Urothelium cell line (cell line): Measurements from ENCODE around the gene ZNF738.
"Not testable (repeated sequence)": the region's sequence is repeated elsewhere in the genome, so short reads cannot be mapped to it uniquely, and the experiment has no call there.

ENCODE experiments used
- DNase-seq: peaks from one replicate; pipeline ENCODE4 v3.0.0; 2011; ENCODE audit warnings: low spot score, mixed read lengths
- FAIRE-seq: peaks from 2 replicates; lab custom pipeline; 2011; peaks lifted over from hg19 to GRCh38; lab: Jason Lieb, UNC

The ZNF738 gene

DNA sequence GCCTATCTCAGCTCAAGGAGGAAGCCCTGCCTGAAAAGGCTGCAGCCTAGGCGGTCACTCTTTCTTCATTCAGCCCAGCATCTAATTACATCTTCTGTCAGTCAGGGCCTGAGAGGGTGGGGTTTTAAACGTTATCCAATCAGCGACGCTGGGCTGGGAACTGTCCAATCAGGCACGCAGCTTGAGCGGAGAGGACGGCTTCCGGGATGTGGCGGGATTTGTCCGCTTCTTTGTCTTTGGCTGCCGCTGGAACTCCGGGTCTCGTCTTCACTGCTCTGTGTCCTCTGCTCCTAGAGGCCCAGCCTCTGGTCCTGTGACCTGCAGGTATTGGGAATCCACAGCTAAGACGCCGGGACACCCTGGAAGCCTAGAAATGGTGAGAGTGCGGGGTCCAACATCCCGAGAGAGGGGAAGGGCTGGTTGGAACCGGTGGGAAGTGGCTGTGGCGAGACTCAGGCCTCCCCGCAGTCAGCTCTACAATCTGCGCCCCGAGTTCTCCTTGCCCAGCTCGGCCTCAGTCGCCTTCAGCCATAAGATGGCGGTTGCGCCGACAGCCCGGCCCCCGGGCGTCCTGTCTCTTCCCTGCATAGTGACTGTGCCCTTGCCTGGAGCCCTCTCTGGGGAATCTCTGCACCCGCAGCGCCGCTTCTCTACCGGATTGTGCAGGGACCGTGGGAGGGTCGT, at the start of gene ZNF738:
Gene ZNF738, plus strand, starts transcription at position 233 of the 684 bp plus-strand sequence. Its CDS starts 141 bp downstream, at position 374.
- DNase-seq (peak; percentile 26), FAIRE-seq (no peak)

DNA sequence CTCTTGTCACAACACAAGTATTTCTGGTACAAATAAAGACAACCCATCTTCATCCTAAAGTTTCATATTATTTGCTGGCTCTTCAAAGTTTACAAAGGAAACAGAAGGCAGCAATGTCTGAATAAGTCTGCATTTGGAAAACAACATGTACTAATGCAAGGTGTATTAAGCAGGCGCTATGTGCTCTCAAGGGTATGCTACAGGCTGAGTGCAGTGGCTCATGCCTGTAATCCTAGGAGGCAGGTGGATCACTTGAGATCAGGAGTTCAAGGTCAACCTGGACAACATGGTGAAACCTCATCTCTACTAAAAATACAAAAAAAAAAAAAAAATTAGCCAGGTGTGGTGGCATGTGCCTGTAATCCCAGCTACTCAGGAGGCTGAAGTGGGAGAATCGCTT, 46.0 kb upstream of the ZNF738 start:
- FAIRE-seq: not testable (repeated sequence)

DNA sequence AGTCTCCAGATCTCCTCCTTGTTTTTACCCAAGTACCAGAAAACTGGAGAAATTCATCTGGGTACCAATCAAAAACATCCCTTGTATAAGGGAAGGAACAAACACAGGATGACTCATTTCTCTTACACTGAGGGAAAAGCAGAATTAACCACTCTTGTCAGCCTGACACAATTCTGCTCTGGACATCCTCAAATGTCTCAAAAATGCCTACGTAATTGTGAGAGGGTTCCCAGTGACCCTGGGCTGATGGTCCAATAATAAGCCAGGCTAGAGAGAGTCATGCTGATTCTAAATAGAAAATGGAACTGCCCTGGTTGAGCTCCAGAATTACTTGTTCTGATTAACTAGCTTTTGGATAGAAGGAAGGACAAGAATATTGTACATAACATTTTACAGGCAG, 44.1 kb upstream of the ZNF738 start:
- FAIRE-seq (no peak), DNase-seq (no peak)

More for the DNA sequence above, 46.0 kb upstream of the ZNF738 start:
- not testable (repeated sequence) for DNase-seq

DNA sequence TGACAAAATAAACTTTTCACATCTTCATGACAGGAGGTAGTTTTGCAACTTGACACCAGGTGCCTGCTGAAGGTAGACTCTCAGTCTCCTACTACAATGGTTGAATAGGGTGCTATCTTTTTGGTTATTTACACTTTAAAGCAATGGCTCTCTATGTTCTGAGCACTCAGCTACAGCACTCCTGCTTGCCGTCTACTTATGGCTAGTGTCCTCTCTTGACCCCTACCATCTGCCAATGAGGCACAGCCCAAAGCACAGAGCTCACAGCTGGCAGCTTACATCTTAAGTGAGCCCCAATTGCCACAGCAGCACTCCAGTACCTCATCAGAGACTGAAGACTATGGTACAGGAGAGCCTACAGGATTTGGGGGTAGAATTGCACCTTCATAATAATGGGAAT, 41.0 kb upstream of the ZNF738 start:
- FAIRE-seq (no peak), DNase-seq (no peak)

- FAIRE-seq (no peak), DNase-seq (no peak)
These were observed 37.7 kb upstream of the ZNF738 start for GRCh38 chr19:21321134-21321533.

GRCh38 chr19:21321996-21322395, 36.8 kb upstream of the ZNF738 start:
- FAIRE-seq (no peak), DNase-seq (no peak)

- FAIRE-seq: no peak
These were observed 36.3 kb upstream of the ZNF738 start for GRCh38 chr19:21322528-21322927.

DNA sequence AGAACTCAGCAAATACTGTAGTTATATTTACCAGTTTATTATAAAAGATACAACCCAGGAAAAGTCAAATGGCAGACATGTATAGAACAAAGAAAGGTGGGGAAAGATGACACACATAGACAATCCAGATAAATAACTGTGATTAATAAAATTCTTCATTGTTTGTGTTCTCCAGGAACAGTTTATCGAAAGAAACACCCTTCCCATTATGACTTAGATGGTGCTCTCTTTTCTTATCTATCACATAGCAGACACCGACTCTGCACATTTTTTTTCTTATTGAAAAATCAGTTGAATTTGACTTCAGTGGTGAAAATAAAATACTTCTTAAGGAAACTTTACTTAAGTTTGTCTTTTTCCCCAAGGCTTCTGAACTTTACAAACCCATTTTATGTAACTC, 35.8 kb upstream of the ZNF738 start:
- no peak for DNase-seq
- FAIRE-seq: no peak

More at GRCh38 chr19:21322528-21322927, 36.3 kb upstream of the ZNF738 start:
- no peak for DNase-seq

DNA sequence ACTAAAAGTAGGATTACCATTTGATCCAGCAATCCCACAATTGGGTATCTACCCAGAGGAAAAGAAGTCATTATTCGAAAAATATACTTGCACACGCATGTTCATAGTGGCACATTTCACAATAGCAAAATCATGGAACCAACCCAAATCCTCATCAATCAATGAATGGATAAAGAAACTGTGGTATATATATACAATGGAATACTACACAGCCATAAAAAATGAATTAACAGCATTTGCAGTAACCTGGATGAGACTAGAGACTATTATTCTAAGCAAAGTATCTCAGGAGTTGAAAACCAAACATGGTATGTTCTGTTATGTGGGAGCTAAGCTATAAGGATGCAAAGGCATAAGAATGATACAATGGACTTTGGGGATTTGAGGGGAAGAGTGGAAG, 32.6 kb upstream of the ZNF738 start:
- FAIRE-seq: no peak
- DNase-seq: no peak

- no peak for DNase-seq
- no peak for FAIRE-seq
These were observed 30.4 kb upstream of the ZNF738 start for GRCh38 chr19:21328406-21328805.

DNA sequence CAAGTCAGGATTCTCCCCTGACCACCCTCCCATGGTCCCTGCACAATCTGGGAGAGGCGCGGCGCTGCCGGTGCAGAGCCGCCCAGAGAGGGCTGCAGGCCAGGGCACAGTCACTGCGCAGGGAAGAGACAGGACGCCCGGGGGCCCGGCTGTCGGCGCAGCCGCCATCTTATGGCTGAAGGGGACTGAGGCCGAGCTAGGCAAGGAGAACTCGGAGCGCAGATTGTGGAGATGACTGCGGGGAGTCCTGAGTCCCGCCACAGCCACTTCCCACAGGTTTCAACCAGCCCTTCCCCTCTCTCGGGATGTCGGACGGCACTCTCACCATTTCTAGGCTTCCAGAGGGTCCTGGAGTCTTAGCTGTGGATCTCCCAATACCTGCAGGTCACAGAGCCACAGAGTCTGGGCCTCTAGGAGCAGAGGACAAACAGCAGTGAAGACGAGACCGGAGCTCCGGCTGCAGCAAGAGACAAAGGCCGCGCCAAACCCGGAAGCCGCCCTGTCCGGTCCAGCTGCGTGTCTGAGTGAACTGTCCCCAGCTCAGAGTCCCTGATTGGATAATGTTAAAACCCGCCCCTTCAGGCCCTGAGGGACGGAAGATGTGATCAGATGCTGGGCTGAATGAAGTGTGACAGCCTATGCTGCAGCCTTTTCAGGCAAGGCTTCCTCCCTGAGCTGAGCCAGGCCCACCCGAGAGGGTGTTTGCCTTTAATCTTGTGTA, 29.8 kb upstream of the ZNF738 start, which contains the start of gene ZNF708:
Gene ZNF708, minus strand, starts transcription at position 526 of the 721 bp plus-strand sequence. Its CDS starts 198 bp downstream, at position 328.
- DNase-seq (peak; percentile 47), FAIRE-seq (no peak)

DNA sequence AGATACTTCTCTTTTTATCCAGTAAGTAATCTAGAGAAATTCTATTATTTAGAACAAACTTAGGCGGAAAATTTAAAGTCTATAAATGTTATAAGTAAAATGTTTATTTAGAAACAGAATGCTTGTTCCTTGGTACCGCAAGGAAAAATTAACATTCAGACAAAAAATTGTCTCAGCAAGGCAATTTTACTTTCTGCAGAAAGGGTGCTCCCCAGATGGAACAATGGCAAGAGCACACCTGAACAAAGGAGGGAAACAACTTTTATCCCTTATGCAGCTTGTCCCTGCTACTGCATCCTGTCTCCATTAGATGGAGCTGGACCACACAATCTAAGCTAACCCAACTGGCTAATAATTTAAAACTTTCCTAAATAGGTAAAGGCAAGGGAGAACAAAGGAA, 23.1 kb upstream of the ZNF738 start:
- DNase-seq (no peak), FAIRE-seq (no peak)

GRCh38 chr19:21344841-21345240, 14.0 kb upstream of the ZNF738 start:
- FAIRE-seq: not testable (repeated sequence)

GRCh38 chr19:21352830-21353229, 6.0 kb upstream of the ZNF738 start:
- FAIRE-seq (no peak), DNase-seq (no peak)

More at GRCh38 chr19:21344841-21345240, 14.0 kb upstream of the ZNF738 start:
- not testable (repeated sequence) for DNase-seq

GRCh38 chr19:21362291-21362690, 3.5 kb downstream of the ZNF738 start:
- DNase-seq (no peak), FAIRE-seq (no peak)

- DNase-seq: no peak
- FAIRE-seq: no peak
These were observed 25.3 kb downstream of the ZNF738 start for GRCh38 chr19:21383980-21384582.

- DNase-seq (no peak), FAIRE-seq (no peak)
These were observed 37.3 kb downstream of the ZNF738 start for GRCh38 chr19:21396121-21396520.

DNA sequence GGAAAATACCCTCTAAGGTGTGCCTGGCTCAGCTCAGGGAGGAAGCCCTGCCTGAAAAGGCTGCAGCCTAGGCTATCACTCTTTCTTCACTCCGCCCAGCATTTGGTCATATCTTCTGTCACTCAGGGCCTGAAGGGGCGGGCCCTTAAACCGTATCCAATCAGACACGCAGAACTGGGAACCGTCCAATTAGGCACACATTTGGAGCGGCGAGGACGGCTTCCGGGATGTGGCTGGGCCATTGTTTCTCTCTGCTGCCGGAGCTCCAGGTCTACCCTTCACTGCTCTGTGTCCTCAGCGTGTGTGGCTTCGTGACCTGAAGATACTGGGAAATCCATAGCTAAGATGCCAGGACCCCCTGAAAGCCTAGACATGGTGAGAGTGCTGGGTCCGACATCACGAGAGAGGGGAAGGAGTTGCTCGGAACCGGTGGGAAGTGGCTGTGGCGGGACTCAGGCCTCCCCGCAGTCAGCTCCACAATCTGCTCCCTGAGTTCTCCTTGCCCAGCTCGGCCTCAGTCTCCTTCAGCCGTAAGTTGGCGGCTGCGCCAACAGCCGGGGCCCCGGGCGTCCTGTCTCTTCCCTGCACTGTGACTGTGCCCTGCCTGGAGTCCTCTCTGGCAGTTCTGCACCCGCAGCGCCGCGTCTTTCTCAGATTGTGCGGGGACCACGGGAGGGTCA, 38.2 kb downstream of the ZNF738 start, which contains the start of gene ZNF493:
Gene ZNF493, plus strand, starts transcription at position 241 of the 680 bp plus-strand sequence. Its CDS starts 105 bp downstream, at position 346.
- FAIRE-seq: no peak
- no peak for DNase-seq

GRCh38 chr19:21398851-21399250, 40.1 kb downstream of the ZNF738 start:
- DNase-seq (no peak), FAIRE-seq (no peak)

- no peak for FAIRE-seq
These were observed 43.6 kb downstream of the ZNF738 start for GRCh38 chr19:21402303-21402985.

More at GRCh38 chr19:21402303-21402985, 43.6 kb downstream of the ZNF738 start:
- DNase-seq: no peak
